ENCODE measurements around the gene TGFBR3L.
"Not testable (repeated sequence)": the region's sequence is repeated elsewhere in the genome, so short reads cannot be mapped to it uniquely, and the experiment has no call there.

Gene TGFBR3L

GRCh38 chr19:7918615-7919421 is 4.2 kb downstream of the TGFBR3L start:
- no peak for DNase-seq

GRCh38 chr19:7919610-7920518 is 5.2 kb downstream of the TGFBR3L start, which contains the start of gene SNAPC2:
Gene SNAPC2, plus strand, starts transcription at chr19:7920338. Its CDS starts 29 bp downstream, at chr19:7920367.
- DNase-seq: peak; percentile 90

- peak; percentile 95 for DNase-seq
These were observed 6.1 kb downstream of the TGFBR3L start for GRCh38 chr19:7920519-7921301.

- DNase-seq: no peak
These were observed 6.8 kb downstream of the TGFBR3L start for GRCh38 chr19:7921302-7921966.

- no peak for DNase-seq
These were observed 7.6 kb downstream of the TGFBR3L start for GRCh38 chr19:7921967-7922835.

GRCh38 chr19:7922836-7923195 is 8.2 kb downstream of the TGFBR3L start:
- no peak for DNase-seq

GRCh38 chr19:7923295-7924191 is 8.9 kb downstream of the TGFBR3L start:
- no peak for DNase-seq

GRCh38 chr19:7924241-7924640 is 9.6 kb downstream of the TGFBR3L start:
- no peak for DNase-seq

GRCh38 chr19:7924651-7925170 is 10.1 kb downstream of the TGFBR3L start:
- no peak for DNase-seq

GRCh38 chr19:7925171-7925851 is 10.7 kb downstream of the TGFBR3L start:
- peak; percentile 33 for DNase-seq

GRCh38 chr19:7926021-7926726 is 11.5 kb downstream of the TGFBR3L start, which contains the start of gene CTXN1:
Gene CTXN1, minus strand, starts transcription at chr19:7926135. Its CDS starts 597 bp downstream, at chr19:7925538.
- no peak for DNase-seq

- no peak for DNase-seq
These were observed 12.3 kb downstream of the TGFBR3L start for GRCh38 chr19:7926727-7927604.

GRCh38 chr19:7927605-7928333 is 13.1 kb downstream of the TGFBR3L start:
- DNase-seq: no peak

- DNase-seq: no peak
These were observed 13.7 kb downstream of the TGFBR3L start for GRCh38 chr19:7928334-7928706.

GRCh38 chr19:7928741-7929701 is 14.4 kb downstream of the TGFBR3L start:
- DNase-seq: no peak

GRCh38 chr19:7930030-7930429 is 15.4 kb downstream of the TGFBR3L start:
- DNase-seq: not testable (repeated sequence)

All from DMS153 (cell line).